ENCODE results near the gene ALAD. TPM values are rescaled to one million over a fixed set of nuclear protein-coding genes. Genes with fewer than 3 reads are reported as not detected.
A peak's percentile ranks its signal among the peaks of the same experiment; 100 is the strongest.

Gene ALAD
- total RNA-seq, 4 donors from 2014 or later = 26.0 to 60.7 (median 39.9) TPM

- DNase-seq (ENCODE audit: low spot score in 2 of 2) = no peak
- WGBS, 2 donors = 2 to 3% methylated on average over 24 to 34 of the region's 71 CpGs
- peak within 1 kb of the TSS; percentile 32 for H3K4me3 ChIP-seq (ENCODE audit: low read depth, poor library complexity, severe bottlenecking)
Measured at GRCh38 chr9:113349445-113350094, 51.5 kb downstream of the ALAD start, which contains the start of gene BSPRY. TSS of gene BSPRY (plus strand) at chr9:113349541. CDS start at chr9:113349580, 39 bp downstream.

DNA sequence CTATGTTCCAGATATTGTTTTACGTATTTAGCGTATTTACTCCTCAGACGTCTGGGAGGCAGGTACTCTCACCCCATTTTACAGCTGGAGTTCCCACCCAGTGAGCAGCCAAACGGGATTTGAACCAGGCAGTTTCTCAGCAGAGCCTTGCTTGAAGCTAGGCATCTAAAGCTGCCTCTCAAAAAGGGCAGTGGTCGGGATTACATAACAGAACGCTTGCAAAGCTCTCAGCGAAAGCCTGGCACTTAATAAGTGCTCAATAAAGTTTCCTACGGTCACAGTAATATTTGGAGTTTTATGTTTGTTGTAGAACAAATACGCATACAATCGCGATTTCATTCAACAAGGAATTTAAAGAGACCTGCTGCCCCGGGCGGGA, 52.0 kb downstream of the ALAD start:
- DNase-seq (ENCODE audit: low spot score in 2 of 2) = no peak
- WGBS, 2 donors = 23% methylated on average over 13 of the region's 13 CpGs
- H3K4me3 ChIP-seq (ENCODE audit: low read depth, poor library complexity, severe bottlenecking) = peak overlapping the region; percentile 32
- TF ChIP-seq POLR2A (IDR thresholded peaks at IDR 0.05) = no peak
- TF ChIP-seq, protein P1, sequence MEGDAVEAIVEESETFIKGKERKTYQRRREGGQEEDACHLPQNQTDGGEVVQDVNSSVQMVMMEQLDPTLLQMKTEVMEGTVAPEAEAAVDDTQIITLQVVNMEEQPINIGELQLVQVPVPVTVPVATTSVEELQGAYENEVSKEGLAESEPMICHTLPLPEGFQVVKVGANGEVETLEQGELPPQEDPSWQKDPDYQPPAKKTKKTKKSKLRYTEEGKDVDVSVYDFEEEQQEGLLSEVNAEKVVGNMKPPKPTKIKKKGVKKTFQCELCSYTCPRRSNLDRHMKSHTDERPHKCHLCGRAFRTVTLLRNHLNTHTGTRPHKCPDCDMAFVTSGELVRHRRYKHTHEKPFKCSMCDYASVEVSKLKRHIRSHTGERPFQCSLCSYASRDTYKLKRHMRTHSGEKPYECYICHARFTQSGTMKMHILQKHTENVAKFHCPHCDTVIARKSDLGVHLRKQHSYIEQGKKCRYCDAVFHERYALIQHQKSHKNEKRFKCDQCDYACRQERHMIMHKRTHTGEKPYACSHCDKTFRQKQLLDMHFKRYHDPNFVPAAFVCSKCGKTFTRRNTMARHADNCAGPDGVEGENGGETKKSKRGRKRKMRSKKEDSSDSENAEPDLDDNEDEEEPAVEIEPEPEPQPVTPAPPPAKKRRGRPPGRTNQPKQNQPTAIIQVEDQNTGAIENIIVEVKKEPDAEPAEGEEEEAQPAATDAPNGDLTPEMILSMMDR (IDR thresholded peaks at IDR 0.05) = no peak
- intact Hi-C loops (cut with DNase I; ENCODE audit: low total_unique reads) = no loop called here

More at GRCh38 chr9:113349445-113350094, 51.5 kb downstream of the ALAD start, which contains the start of gene BSPRY:
- intact Hi-C loops (cut with DNase I; ENCODE audit: low total_unique reads) = no loop called here
- no peak for TF ChIP-seq POLR2A (IDR thresholded peaks at IDR 0.05)
- TF ChIP-seq, protein P1 (IDR thresholded peaks at IDR 0.05) = no peak

- no peak overlapping the region for H3K4me3 ChIP-seq (ENCODE audit: low read depth, poor library complexity, severe bottlenecking)
- intact Hi-C loops (cut with DNase I; ENCODE audit: low total_unique reads) = no loop called here
- 83 to 87% methylated on average over 3 of the region's 3 CpGs for WGBS, 2 donors
- DNase-seq (ENCODE audit: low spot score in 2 of 2) = no peak
- TF ChIP-seq, protein P1 (IDR thresholded peaks at IDR 0.05) = no peak
- no peak for TF ChIP-seq POLR2A (IDR thresholded peaks at IDR 0.05)
Measured at GRCh38 chr9:113348437-113348836, 52.6 kb downstream of the ALAD start.

GRCh38 chr9:113345671-113346070, 55.4 kb downstream of the ALAD start:
- intact Hi-C loops (cut with DNase I; ENCODE audit: low total_unique reads) = no loop called here
- TF ChIP-seq, protein P1 (IDR thresholded peaks at IDR 0.05) = no peak
- WGBS, 2 donors = 0 to 90% methylated on average over 1 of the region's 1 CpG
- no peak for DNase-seq (ENCODE audit: low spot score in 2 of 2)
- H3K4me3 ChIP-seq (ENCODE audit: low read depth, poor library complexity, severe bottlenecking) = no peak overlapping the region

DNA sequence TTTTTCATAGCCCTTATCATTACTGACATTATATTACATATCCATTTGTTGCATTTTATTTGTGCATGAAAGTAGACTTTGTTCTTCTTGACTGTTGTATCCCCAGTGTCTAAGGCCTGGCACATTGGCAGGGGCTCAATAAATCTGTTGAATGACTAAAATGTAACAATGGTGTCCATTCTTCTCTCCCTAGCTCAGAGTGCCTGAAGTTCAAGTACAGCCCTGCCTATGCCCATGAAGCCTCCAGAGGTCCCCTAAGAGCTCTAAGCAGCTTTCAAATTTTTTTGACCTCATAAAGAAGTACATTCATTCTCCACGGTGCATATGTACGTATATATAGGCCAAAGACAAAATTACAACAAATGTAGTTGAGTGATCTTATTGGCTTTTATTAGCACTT, 55.9 kb downstream of the ALAD start:
- no peak overlapping the region for H3K4me3 ChIP-seq (ENCODE audit: low read depth, poor library complexity, severe bottlenecking)
- intact Hi-C loops (cut with DNase I; ENCODE audit: low total_unique reads) = no loop called here
- 56 to 73% methylated on average over 2 of the region's 2 CpGs for WGBS, 2 donors
- no peak for DNase-seq (ENCODE audit: low spot score in 2 of 2)
- TF ChIP-seq, protein P1 (IDR thresholded peaks at IDR 0.05) = no peak
- no peak for TF ChIP-seq POLR2A (IDR thresholded peaks at IDR 0.05)

Data from lower leg skin (tissue), 4 donors.